ENCODE results near the gene DNMT3A. TPM values are rescaled to one million over a fixed set of nuclear protein-coding genes. Genes with fewer than 3 reads are reported as not detected.
A peak's percentile ranks its signal among the peaks of the same experiment; 100 is the strongest.

The DNMT3A gene
- total RNA-seq, 1 experiment from 2014 or later = 35.7 TPM

GRCh38 chr2:25294573-25295462 is 46.9 kb downstream of the DNMT3A start:
- no peaks in the 10 kb centered on the region for H3K9me3 Mint-ChIP-seq (ENCODE audit: low read depth, unreplicated experiment)
- intact Hi-C loops (cut with micrococcal nuclease; ENCODE audit: unreplicated experiment) = no loop called here
- BruUV-seq (replicated peaks) = no TSS peak
- no peak overlapping the region for H3K4me3 Mint-ChIP-seq (ENCODE audit: low read depth, unreplicated experiment)
- H3K36me3 Mint-ChIP-seq (ENCODE audit: insufficient read depth, unreplicated experiment) = peaks cover 5% of the 10 kb centered on the region
- no peaks in the 10 kb centered on the region for H3K27me3 Mint-ChIP-seq (ENCODE audit: unreplicated experiment)
- CTCF ChIA-PET = no interaction called here
- DNase-seq = peak; percentile 13
- H3K4me1 Mint-ChIP-seq (ENCODE audit: low read depth, unreplicated experiment) = no peaks in the 10 kb centered on the region
- H3K27ac Mint-ChIP-seq (ENCODE audit: unreplicated experiment) = peak overlapping the region; percentile 41
- no peak for TF ChIP-seq CTCF (IDR thresholded peaks at IDR 0.05; ENCODE audit: unreplicated experiment)

DNA sequence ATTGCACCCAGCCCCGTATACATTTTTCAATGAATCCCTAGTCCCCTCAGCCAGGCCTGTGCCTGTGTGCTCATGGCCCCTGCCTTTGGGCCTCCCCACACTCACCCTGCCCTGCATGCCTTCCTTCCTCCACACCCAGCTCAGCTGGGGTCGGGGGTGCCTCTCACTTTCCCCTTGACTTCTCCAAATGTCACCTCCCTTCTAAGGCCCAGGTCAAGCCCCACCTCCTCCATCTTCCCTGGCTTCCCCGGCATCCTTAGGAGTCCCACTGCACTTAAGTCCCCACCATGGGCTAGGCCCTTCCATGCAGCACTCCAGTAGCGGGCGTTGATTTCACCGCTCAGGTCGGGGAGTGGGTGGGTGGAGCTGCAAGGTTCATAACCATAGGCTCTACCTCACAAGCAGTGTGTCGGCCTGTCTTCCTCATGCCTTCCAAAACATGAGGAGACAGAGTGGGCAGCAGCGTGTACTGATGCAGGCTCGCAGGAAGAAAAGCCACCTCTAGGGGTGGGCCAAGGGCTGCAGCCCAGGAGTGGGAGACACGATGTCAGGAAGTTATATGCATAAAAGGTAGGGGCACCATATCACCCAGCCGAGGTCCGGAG is 47.7 kb downstream of the DNMT3A start:
- no TSS peak for BruUV-seq (replicated peaks)
- CTCF ChIA-PET = no interaction called here

DNA sequence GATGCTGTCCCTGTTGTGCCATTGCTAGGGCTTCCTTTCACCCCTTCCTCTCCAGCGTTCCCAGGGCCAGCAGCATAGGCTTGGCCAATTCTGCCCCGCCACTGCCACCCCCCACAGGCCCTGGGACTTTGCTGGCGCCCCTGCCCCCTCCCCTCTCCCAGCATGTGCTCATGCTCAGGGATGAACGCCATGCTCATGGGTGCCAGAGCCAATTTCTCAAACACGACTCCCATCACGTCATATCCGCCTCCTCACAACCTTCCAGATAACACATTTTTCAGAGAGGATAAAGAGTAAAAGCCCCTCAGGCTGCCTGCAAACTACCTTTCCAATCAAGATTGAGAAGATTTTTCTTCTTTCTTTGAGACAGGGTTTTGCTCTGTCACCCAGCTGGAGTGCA is 48.6 kb downstream of the DNMT3A start:
- no TSS peak for BruUV-seq (replicated peaks)
- CTCF ChIA-PET = no interaction called here
- no peak overlapping the region for H3K4me3 Mint-ChIP-seq (ENCODE audit: low read depth, unreplicated experiment)

More for the DNA sequence above, 47.7 kb downstream of the DNMT3A start:
- Mint-ChIP-seq H3K27me3 (ENCODE audit: unreplicated experiment) (no peaks in the 10 kb centered on the region), H3K4me3 (ENCODE audit: low read depth, unreplicated experiment) (no peak overlapping the region), H3K36me3 (ENCODE audit: insufficient read depth, unreplicated experiment) (peaks cover 5% of the 10 kb centered on the region), H3K4me1 (ENCODE audit: low read depth, unreplicated experiment) (no peaks in the 10 kb centered on the region), H3K27ac (ENCODE audit: unreplicated experiment) (no peak overlapping the region), H3K9me3 (ENCODE audit: low read depth, unreplicated experiment) (no peaks in the 10 kb centered on the region)
- no peak for DNase-seq
- no peak for TF ChIP-seq CTCF (IDR thresholded peaks at IDR 0.05; ENCODE audit: unreplicated experiment)
- intact Hi-C loops (cut with micrococcal nuclease; ENCODE audit: unreplicated experiment) = no loop called here

DNA sequence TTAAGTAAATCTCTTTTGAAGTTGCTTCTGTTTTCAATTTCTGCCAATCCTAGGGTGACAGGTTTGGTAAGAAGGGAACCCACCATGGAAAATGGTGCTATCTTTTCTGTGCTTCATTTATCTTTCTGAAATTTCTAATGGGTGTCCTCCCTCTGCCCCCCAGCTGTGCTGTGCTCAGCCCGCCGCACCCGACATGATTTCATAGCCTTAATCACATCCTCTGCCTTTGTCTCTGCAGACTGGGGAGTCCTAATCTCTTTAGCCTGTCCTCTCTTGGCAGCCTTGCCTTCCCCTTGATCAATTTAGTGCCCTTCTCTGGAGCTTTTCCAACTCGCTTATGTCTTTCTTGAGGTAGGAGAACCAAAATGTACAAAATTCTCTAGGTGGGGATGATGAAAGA is 49.3 kb downstream of the DNMT3A start:
- CTCF ChIA-PET = no interaction called here
- no peaks in the 10 kb centered on the region for H3K9me3 Mint-ChIP-seq (ENCODE audit: low read depth, unreplicated experiment)
- peaks cover 5% of the 10 kb centered on the region for H3K36me3 Mint-ChIP-seq (ENCODE audit: insufficient read depth, unreplicated experiment)
- BruUV-seq (replicated peaks) = no TSS peak
- no peak overlapping the region for H3K27ac Mint-ChIP-seq (ENCODE audit: unreplicated experiment)
- no peak overlapping the region for H3K4me3 Mint-ChIP-seq (ENCODE audit: low read depth, unreplicated experiment)
- no peak for TF ChIP-seq CTCF (IDR thresholded peaks at IDR 0.05; ENCODE audit: unreplicated experiment)
- intact Hi-C loops (cut with micrococcal nuclease; ENCODE audit: unreplicated experiment) = no loop called here
- DNase-seq = no peak
- no peaks in the 10 kb centered on the region for H3K27me3 Mint-ChIP-seq (ENCODE audit: unreplicated experiment)
- H3K4me1 Mint-ChIP-seq (ENCODE audit: low read depth, unreplicated experiment) = no peaks in the 10 kb centered on the region

More for the DNA sequence above, 48.6 kb downstream of the DNMT3A start:
- Mint-ChIP-seq H3K36me3 (ENCODE audit: insufficient read depth, unreplicated experiment) (peaks cover 5% of the 10 kb centered on the region), H3K27me3 (ENCODE audit: unreplicated experiment) (no peaks in the 10 kb centered on the region), H3K9me3 (ENCODE audit: low read depth, unreplicated experiment) (no peaks in the 10 kb centered on the region), H3K27ac (ENCODE audit: unreplicated experiment) (no peak overlapping the region), H3K4me1 (ENCODE audit: low read depth, unreplicated experiment) (no peaks in the 10 kb centered on the region)
- DNase-seq = no peak
- no peak for TF ChIP-seq CTCF (IDR thresholded peaks at IDR 0.05; ENCODE audit: unreplicated experiment)
- intact Hi-C loops (cut with micrococcal nuclease; ENCODE audit: unreplicated experiment) = no loop called here

All from Calu3 (cell line).